Measurements from ENCODE around the gene RAX. TPM values are rescaled to one million over a fixed set of nuclear protein-coding genes. Genes with fewer than 3 reads are reported as not detected.

Gene RAX
- total and polyA plus RNA-seq, 2 donors: under 0.01 to 0.05 TPM

GRCh38 chr18:59303006-59303405 is 29.8 kb upstream of the RAX start:
- Histone ChIP-seq H3K4me3 (ENCODE audit: low read length in 2 of 2) (no peak overlapping the region), H3K27me3 (ENCODE audit: control insufficient read depth in 2 of 2, insufficient read depth in 1 of 2, low read length in 1 of 2) (peaks cover 7 to 27% of the 10 kb centered on the region in 2 donors), H3K27ac (ENCODE audit: low read depth in 1 of 2, low read length in 1 of 2) (no peak overlapping the region), H3K4me1 (ENCODE audit: control insufficient read depth in 2 of 2, insufficient read depth in 2 of 2, low read length in 2 of 2) (no peaks in the 10 kb centered on the region), H3K9me3 (ENCODE audit: control insufficient read depth in 2 of 2, insufficient read depth in 1 of 2, low read length in 1 of 2) (no peaks in the 10 kb centered on the region), H3K36me3 (ENCODE audit: control insufficient read depth in 2 of 2, insufficient read depth in 2 of 2, low read length in 1 of 2) (no peaks in the 10 kb centered on the region)
- DNase-seq (ENCODE audit: low read depth in 6 of 9, low spot score in 9 of 9): no peak
- WGBS: 96% methylated on average over 2 of the region's 2 CpGs

DNA sequence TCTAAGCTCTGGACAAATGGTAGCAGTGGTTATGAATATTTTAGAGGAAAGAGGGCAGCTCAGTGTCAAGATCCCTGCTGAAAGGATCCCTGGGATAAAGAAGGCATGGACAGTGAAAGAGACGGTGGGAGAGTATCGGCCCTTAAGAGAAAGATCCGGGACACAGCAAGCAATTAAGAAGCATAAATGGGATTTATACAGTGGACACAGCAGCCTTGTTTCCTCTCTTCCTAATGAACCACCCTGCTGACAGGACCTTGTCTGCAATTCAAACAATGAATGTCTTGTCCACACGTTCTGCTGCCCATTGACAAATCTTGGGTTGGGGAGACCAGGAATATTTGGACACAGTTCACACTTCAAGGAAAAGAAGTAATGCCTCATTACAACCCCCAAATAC is 28.7 kb upstream of the RAX start:
- no peaks in the 10 kb centered on the region for H3K9me3 ChIP-seq (ENCODE audit: control insufficient read depth in 2 of 2, insufficient read depth in 1 of 2, low read length in 1 of 2)
- peaks cover 0 to 17% of the 10 kb centered on the region in 2 donors for H3K27me3 ChIP-seq (ENCODE audit: control insufficient read depth in 2 of 2, insufficient read depth in 1 of 2, low read length in 1 of 2)
- WGBS: 93% methylated on average over 4 of the region's 4 CpGs

DNA sequence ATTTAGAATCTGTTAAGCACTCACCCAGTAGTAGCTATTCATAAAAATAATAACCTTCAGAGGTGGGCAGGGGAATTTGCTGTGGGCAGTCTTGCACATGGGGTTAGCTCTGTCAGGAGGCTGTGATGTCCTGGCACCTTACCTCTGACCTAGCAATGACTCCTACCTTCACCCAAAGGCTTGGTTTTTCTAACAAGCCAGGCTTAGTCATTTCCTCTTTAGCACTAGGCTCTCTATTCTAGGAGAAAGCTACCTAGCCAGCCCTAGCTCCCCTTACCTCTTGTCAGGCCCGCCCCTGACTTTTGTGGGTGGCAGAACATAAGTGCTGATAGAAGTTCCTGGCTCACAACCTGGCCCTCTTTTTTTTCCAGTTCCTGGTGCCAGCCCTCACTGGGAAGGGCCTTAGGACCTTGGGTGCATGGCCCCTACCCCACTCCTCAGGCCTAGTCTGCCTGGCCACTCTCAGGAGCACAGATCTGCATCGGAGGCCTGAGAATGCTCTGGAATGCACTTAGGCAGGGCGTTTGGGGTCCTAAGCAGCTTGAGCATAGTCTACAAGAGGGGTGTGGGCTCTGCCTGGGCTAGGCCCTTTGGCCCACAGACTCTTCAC is 27.5 kb upstream of the RAX start:
- no peak overlapping the region for H3K27ac ChIP-seq (ENCODE audit: low read depth in 1 of 2, low read length in 1 of 2)
- 78% methylated on average over 3 of the region's 3 CpGs for WGBS
- H3K9me3 ChIP-seq (ENCODE audit: control insufficient read depth in 2 of 2, insufficient read depth in 1 of 2, low read length in 1 of 2): no peaks in the 10 kb centered on the region
- no peak for DNase-seq (ENCODE audit: low read depth in 6 of 9, low spot score in 9 of 9)
- peaks cover 0 to 16% of the 10 kb centered on the region in 2 donors for H3K27me3 ChIP-seq (ENCODE audit: control insufficient read depth in 2 of 2, insufficient read depth in 1 of 2, low read length in 1 of 2)
- H3K36me3 ChIP-seq (ENCODE audit: control insufficient read depth in 2 of 2, insufficient read depth in 2 of 2, low read length in 1 of 2): no peaks in the 10 kb centered on the region
- no peaks in the 10 kb centered on the region for H3K4me1 ChIP-seq (ENCODE audit: control insufficient read depth in 2 of 2, insufficient read depth in 2 of 2, low read length in 2 of 2)
- no peak overlapping the region for H3K4me3 ChIP-seq (ENCODE audit: low read length in 2 of 2)

More for the DNA sequence above, 28.7 kb upstream of the RAX start:
- Histone ChIP-seq H3K36me3 (ENCODE audit: control insufficient read depth in 2 of 2, insufficient read depth in 2 of 2, low read length in 1 of 2) (no peaks in the 10 kb centered on the region), H3K4me3 (ENCODE audit: low read length in 2 of 2) (no peak overlapping the region), H3K4me1 (ENCODE audit: control insufficient read depth in 2 of 2, insufficient read depth in 2 of 2, low read length in 2 of 2) (no peaks in the 10 kb centered on the region), H3K27ac (ENCODE audit: low read depth in 1 of 2, low read length in 1 of 2) (no peak overlapping the region)
- DNase-seq (ENCODE audit: low read depth in 6 of 9, low spot score in 9 of 9): no peak

DNA sequence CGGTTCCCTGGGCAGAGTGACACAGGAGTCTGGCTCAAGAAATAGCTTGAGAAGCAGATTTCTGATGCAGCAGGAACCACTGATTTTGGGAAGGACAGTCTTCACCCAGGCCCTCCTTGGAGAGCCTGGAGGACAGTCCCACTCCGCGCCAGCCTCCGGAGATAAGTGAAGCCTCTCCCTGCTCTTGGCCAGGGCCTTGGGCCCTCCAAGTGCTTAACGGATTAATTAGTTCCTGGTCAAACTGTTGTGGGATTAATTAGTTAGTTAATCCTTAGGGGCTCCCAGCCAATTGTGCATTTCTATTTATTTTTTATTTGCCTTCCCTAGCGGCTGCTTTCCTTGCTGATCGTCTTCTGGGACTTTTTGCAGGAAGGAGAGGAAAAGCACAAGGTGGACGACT is 25.6 kb upstream of the RAX start:
- 87% methylated on average over 8 of the region's 8 CpGs for WGBS
- Histone ChIP-seq H3K36me3 (ENCODE audit: control insufficient read depth in 2 of 2, insufficient read depth in 2 of 2, low read length in 1 of 2) (no peaks in the 10 kb centered on the region), H3K27ac (ENCODE audit: low read depth in 1 of 2, low read length in 1 of 2) (no peak overlapping the region), H3K4me3 (ENCODE audit: low read length in 2 of 2) (no peak overlapping the region), H3K27me3 (ENCODE audit: control insufficient read depth in 2 of 2, insufficient read depth in 1 of 2, low read length in 1 of 2) (peaks cover 0 to 13% of the 10 kb centered on the region in 2 donors), H3K9me3 (ENCODE audit: control insufficient read depth in 2 of 2, insufficient read depth in 1 of 2, low read length in 1 of 2) (no peaks in the 10 kb centered on the region), H3K4me1 (ENCODE audit: control insufficient read depth in 2 of 2, insufficient read depth in 2 of 2, low read length in 2 of 2) (no peaks in the 10 kb centered on the region)
- DNase-seq (ENCODE audit: low read depth in 6 of 9, low spot score in 9 of 9): no peak

GRCh38 chr18:59293317-59293716 is 20.1 kb upstream of the RAX start:
- Histone ChIP-seq H3K27ac (ENCODE audit: low read depth in 1 of 2, low read length in 1 of 2) (no peak overlapping the region), H3K27me3 (ENCODE audit: control insufficient read depth in 2 of 2, insufficient read depth in 1 of 2, low read length in 1 of 2) (no peaks in the 10 kb centered on the region), H3K4me3 (ENCODE audit: low read length in 2 of 2) (no peak overlapping the region), H3K4me1 (ENCODE audit: control insufficient read depth in 2 of 2, insufficient read depth in 2 of 2, low read length in 2 of 2) (no peaks in the 10 kb centered on the region), H3K9me3 (ENCODE audit: control insufficient read depth in 2 of 2, insufficient read depth in 1 of 2, low read length in 1 of 2) (no peaks in the 10 kb centered on the region), H3K36me3 (ENCODE audit: control insufficient read depth in 2 of 2, insufficient read depth in 2 of 2, low read length in 1 of 2) (no peaks in the 10 kb centered on the region)
- DNase-seq (ENCODE audit: low read depth in 6 of 9, low spot score in 9 of 9): no peak

- H3K4me1 ChIP-seq (ENCODE audit: control insufficient read depth in 2 of 2, insufficient read depth in 2 of 2, low read length in 2 of 2): no peaks in the 10 kb centered on the region
- H3K27ac ChIP-seq (ENCODE audit: low read depth in 1 of 2, low read length in 1 of 2): no peak overlapping the region
- no peak for DNase-seq (ENCODE audit: low read depth in 6 of 9, low spot score in 9 of 9)
- H3K27me3 ChIP-seq (ENCODE audit: control insufficient read depth in 2 of 2, insufficient read depth in 1 of 2, low read length in 1 of 2): peaks cover 3 to 9% of the 10 kb centered on the region in 2 donors
- no peaks in the 10 kb centered on the region for H3K9me3 ChIP-seq (ENCODE audit: control insufficient read depth in 2 of 2, insufficient read depth in 1 of 2, low read length in 1 of 2)
- WGBS: 86% methylated on average over 6 of the region's 6 CpGs
- H3K4me3 ChIP-seq (ENCODE audit: low read length in 2 of 2): no peak overlapping the region
- H3K36me3 ChIP-seq (ENCODE audit: control insufficient read depth in 2 of 2, insufficient read depth in 2 of 2, low read length in 1 of 2): no peaks in the 10 kb centered on the region
Observed at GRCh38 chr18:59286341-59286740, 13.1 kb upstream of the RAX start.

DNA sequence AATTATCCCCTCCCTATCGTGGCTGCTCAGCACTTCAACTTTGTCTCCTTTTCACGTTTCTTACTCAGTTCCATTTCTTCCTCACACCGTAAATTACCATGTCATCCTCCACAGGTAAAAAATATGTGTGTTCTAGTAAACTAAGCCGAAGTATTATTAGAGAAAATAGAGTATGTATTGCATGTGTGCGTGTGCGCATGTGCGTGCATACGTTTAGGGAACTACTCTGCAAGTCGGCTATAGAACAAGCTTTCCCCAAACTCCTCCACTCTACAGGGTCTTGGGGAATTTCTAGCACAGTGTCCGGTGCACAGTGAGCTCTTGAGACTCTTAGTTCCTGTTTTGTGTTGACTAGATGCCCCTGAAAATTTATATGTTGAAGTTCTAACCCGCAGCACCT is 9.1 kb upstream of the RAX start:
- DNase-seq (ENCODE audit: low read depth in 6 of 9, low spot score in 9 of 9): no peak
- H3K27ac ChIP-seq (ENCODE audit: low read depth in 1 of 2, low read length in 1 of 2): no peak overlapping the region
- 83% methylated on average over 11 of the region's 11 CpGs for WGBS
- no peak overlapping the region for H3K4me3 ChIP-seq (ENCODE audit: low read length in 2 of 2)
- H3K36me3 ChIP-seq (ENCODE audit: control insufficient read depth in 2 of 2, insufficient read depth in 2 of 2, low read length in 1 of 2): no peaks in the 10 kb centered on the region
- H3K4me1 ChIP-seq (ENCODE audit: control insufficient read depth in 2 of 2, insufficient read depth in 2 of 2, low read length in 2 of 2): no peaks in the 10 kb centered on the region
- H3K27me3 ChIP-seq (ENCODE audit: control insufficient read depth in 2 of 2, insufficient read depth in 1 of 2, low read length in 1 of 2): peaks cover 1 to 31% of the 10 kb centered on the region in 2 donors
- H3K9me3 ChIP-seq (ENCODE audit: control insufficient read depth in 2 of 2, insufficient read depth in 1 of 2, low read length in 1 of 2): no peaks in the 10 kb centered on the region

- Histone ChIP-seq H3K36me3 (ENCODE audit: control insufficient read depth in 2 of 2, insufficient read depth in 2 of 2, low read length in 1 of 2) (no peaks in the 10 kb centered on the region), H3K27me3 (ENCODE audit: control insufficient read depth in 2 of 2, insufficient read depth in 1 of 2, low read length in 1 of 2) (peaks cover 19 to 53% of the 10 kb centered on the region in 2 donors), H3K27ac (ENCODE audit: low read depth in 1 of 2, low read length in 1 of 2) (no peak overlapping the region), H3K4me3 (ENCODE audit: low read length in 2 of 2) (no peak overlapping the region), H3K9me3 (ENCODE audit: control insufficient read depth in 2 of 2, insufficient read depth in 1 of 2, low read length in 1 of 2) (no peaks in the 10 kb centered on the region), H3K4me1 (ENCODE audit: control insufficient read depth in 2 of 2, insufficient read depth in 2 of 2, low read length in 2 of 2) (no peaks in the 10 kb centered on the region)
- 71% methylated on average over 1 of the region's 1 CpG for WGBS
- DNase-seq (ENCODE audit: low read depth in 6 of 9, low spot score in 9 of 9): no peak
Observed at GRCh38 chr18:59279722-59280121, 6.5 kb upstream of the RAX start.

DNA sequence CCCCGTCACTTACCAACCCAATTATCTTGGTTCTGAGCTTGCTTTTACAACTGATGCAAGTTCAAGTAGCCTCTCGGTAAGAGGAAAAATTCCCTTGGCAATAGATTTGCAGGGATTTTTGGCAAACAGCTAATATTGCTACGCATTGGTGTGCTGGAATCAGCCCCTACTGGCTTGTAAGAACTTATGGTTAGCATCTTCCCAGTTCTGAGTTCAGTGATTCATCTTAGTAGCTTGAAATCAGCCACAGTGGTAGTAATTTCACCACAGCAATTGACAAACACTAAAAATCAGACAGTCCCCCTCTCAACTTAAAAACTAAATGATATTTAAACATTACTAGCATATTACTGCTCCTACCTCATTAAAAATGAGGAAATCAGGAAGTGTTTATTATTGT is 5.9 kb upstream of the RAX start:
- no peak for DNase-seq (ENCODE audit: low read depth in 6 of 9, low spot score in 9 of 9)
- Histone ChIP-seq H3K4me3 (ENCODE audit: low read length in 2 of 2) (no peak overlapping the region), H3K4me1 (ENCODE audit: control insufficient read depth in 2 of 2, insufficient read depth in 2 of 2, low read length in 2 of 2) (no peaks in the 10 kb centered on the region), H3K36me3 (ENCODE audit: control insufficient read depth in 2 of 2, insufficient read depth in 2 of 2, low read length in 1 of 2) (no peaks in the 10 kb centered on the region), H3K9me3 (ENCODE audit: control insufficient read depth in 2 of 2, insufficient read depth in 1 of 2, low read length in 1 of 2) (no peaks in the 10 kb centered on the region), H3K27ac (ENCODE audit: low read depth in 1 of 2, low read length in 1 of 2) (no peak overlapping the region), H3K27me3 (ENCODE audit: control insufficient read depth in 2 of 2, insufficient read depth in 1 of 2, low read length in 1 of 2) (peaks cover 25 to 57% of the 10 kb centered on the region in 2 donors)
- WGBS: 76% methylated on average over 3 of the region's 3 CpGs

Data from thymus (tissue), 11 donors.